GM12878 (cell line): Measurements from ENCODE around the gene RRAGD. TPM values are rescaled to one million over a fixed set of nuclear protein-coding genes. Genes with fewer than 3 reads are reported as not detected.

ENCODE experiments used
- ATAC-seq: fragments of 200-7000 bp; cut with Tn5 transposase; 3 replicates; pipeline ENCODE4 v1.9.1; 2020; ENCODE audit warnings: mild to moderate bottlenecking, moderate library complexity
- BruUV-seq: library from RNA; stranded (reverse); fragments of 400-500 nt; replicated peaks from 2 replicates; lab custom pipeline; 2021; lab: Mats Ljungman, UMichigan
- CTCF ChIA-PET: fragments of 300-600 bp; sonication (Branson Sonifier 250); formaldehyde crosslinking; extraction: SDS; loops from one replicate; lab custom pipeline; 2021; ENCODE audit warnings: inconsistent platforms; lab: Yijun Ruan, JAX
- POLR2A ChIA-PET: fragments of 350-600 bp; formaldehyde crosslinking; extraction: SDS; loops from one replicate; lab custom pipeline; 2021; ENCODE audit warnings: inconsistent platforms; lab: Charles Lee
- RAD21 ChIA-PET: fragments of 300-600 bp; sonication (Branson Sonifier 250); formaldehyde crosslinking; loops from one replicate; lab custom pipeline; 2023; ENCODE audit warnings: antibody characterized with exemption; ENCODE audit not compliant: unreplicated experiment; lab: Charles Lee
- SMC1A ChIA-PET: fragments of 300-600 bp; sonication (Branson Sonifier 250); formaldehyde crosslinking; loops from one replicate; lab custom pipeline; 2023; ENCODE audit not compliant: unreplicated experiment, uncharacterized antibody; lab: Charles Lee
- DNase-seq: peaks from one replicate; pipeline ENCODE4 v3.0.0-alpha.2; 2011; ENCODE audit warnings: low read depth, low spot score
- FAIRE-seq: peaks from 3 replicates; lab custom pipeline; 2011; peaks lifted over from hg19 to GRCh38; lab: Jason Lieb, UNC
- H2AFZ ChIP-seq: 2 replicates; pipeline ENCODE4 v1.6.0; 2011; ENCODE audit warnings: low read depth, low read length, control low read depth; ENCODE audit not compliant: control insufficient read depth
- H3K27ac ChIP-seq: 2 replicates; pipeline ENCODE4 v1.5.1; 2011; ENCODE audit warnings: control low read depth; ENCODE audit not compliant: control insufficient read depth, insufficient read depth
- H3K27me3 ChIP-seq, 2 experiments: replicated peaks in 1 of 2; 2 replicates each; pipeline versions ENCODE4 v1.6.0 to v1.6.1; 2011; ENCODE audit warnings: low read length in 1 of 2; ENCODE audit not compliant: control insufficient read depth in 2 of 2, insufficient read depth in 2 of 2
- H3K36me3 ChIP-seq, 2 experiments: 2 replicates each; pipeline ENCODE4 v1.5.1; 2011; ENCODE audit warnings: low read length in 1 of 2; ENCODE audit not compliant: control insufficient read depth in 2 of 2, insufficient read depth in 2 of 2
- H3K4me1 ChIP-seq: 2 replicates; pipeline ENCODE4 v1.6.1; 2011; ENCODE audit warnings: mild to moderate bottlenecking, low read length, moderate library complexity, mixed read lengths; ENCODE audit not compliant: control insufficient read depth, insufficient read depth
- H3K4me2 ChIP-seq: 2 replicates; pipeline ENCODE4 v1.6.0; 2011; ENCODE audit warnings: control low read depth; ENCODE audit not compliant: control insufficient read depth, insufficient read depth
- H3K4me3 ChIP-seq: fragments of 200-600 bp; sonication (generic); 2 replicates; pipeline ENCODE4 v1.5.1; 2016
- H3K79me2 ChIP-seq: 2 replicates; pipeline ENCODE4 v1.6.0; 2011; ENCODE audit warnings: low read length; ENCODE audit not compliant: control insufficient read depth, insufficient read depth
- H3K9ac ChIP-seq: 2 replicates; pipeline ENCODE4 v1.8.0; 2011; ENCODE audit warnings: low read length, control low read depth, mixed read lengths; ENCODE audit not compliant: control insufficient read depth, insufficient read depth
- H3K9me3 ChIP-seq: replicated peaks from 3 replicates; pipeline ENCODE4 v1.5.1; 2011; ENCODE audit warnings: mild to moderate bottlenecking, low read length; ENCODE audit not compliant: control insufficient read depth, insufficient read depth
- H4K20me1 ChIP-seq: 2 replicates; pipeline ENCODE4 v1.6.0; 2011; ENCODE audit not compliant: control insufficient read depth, insufficient read depth
- CBX3 ChIP-seq: fragments of 200-600 bp; sonication (generic); IDR thresholded peaks from 2 replicates; pipeline ENCODE4 v1.6.1; 2016; ENCODE audit warnings: low read depth, borderline replicate concordance
- CEBPZ ChIP-seq: fragments of 150-350 bp; IDR thresholded peaks from 2 replicates; pipeline ENCODE4 v1.6.1; 2016; ENCODE audit warnings: low read depth, low read length
- DPF2 ChIP-seq: fragments of 450-650 bp; IDR thresholded peaks from 2 replicates; pipeline ENCODE4 v1.6.1; 2017; ENCODE audit warnings: mild to moderate bottlenecking
- GABPA ChIP-seq: IDR thresholded peaks from 2 replicates; pipeline ENCODE4 v1.6.1; 2014; ENCODE audit warnings: antibody characterized with exemption, low read depth, mild to moderate bottlenecking, inconsistent platforms
- GATAD2B ChIP-seq: fragments of 450-650 bp; conservative IDR thresholded peaks from 2 replicates; pipeline ENCODE4 v1.6.1; 2017; ENCODE audit warnings: low read depth, mild to moderate bottlenecking, moderate library complexity
- IKZF1 ChIP-seq: fragments of 450-650 bp; conservative IDR thresholded peaks from 2 replicates; pipeline ENCODE4 v1.6.1; 2017; ENCODE audit warnings: antibody characterized with exemption, mild to moderate bottlenecking
- IRF3 ChIP-seq: fragments of 450-650 bp; IDR thresholded peaks from 2 replicates; pipeline ENCODE4 v1.6.1; 2014; ENCODE audit warnings: mild to moderate bottlenecking
- PAX5 ChIP-seq: IDR thresholded peaks from 2 replicates; pipeline ENCODE4 v1.6.1; 2011; ENCODE audit warnings: low read depth, low read length, borderline replicate concordance
- RB1 ChIP-seq: fragments of 450-650 bp; formaldehyde crosslinking; IDR thresholded peaks from 2 replicates; pipeline ENCODE4 v1.6.1; 2017; ENCODE audit warnings: mild to moderate bottlenecking, borderline replicate concordance
- RBBP5 ChIP-seq: fragments of 200-600 bp; sonication (generic); conservative IDR thresholded peaks from 2 replicates; pipeline ENCODE4 v1.6.1; 2016
- SRF ChIP-seq, 2 experiments: IDR thresholded peaks; 2 replicates each; pipeline ENCODE4 v1.6.1; 2011; ENCODE audit warnings: low read depth in 2 of 2, low read length in 2 of 2, mild to moderate bottlenecking in 1 of 2, moderate library complexity in 1 of 2
- TBL1XR1 ChIP-seq: IDR thresholded peaks from 2 replicates; pipeline ENCODE4 v1.6.1; 2012; ENCODE audit warnings: low read depth, low read length, improper control_type of control experiment
- ZNF207 ChIP-seq: fragments of 450-650 bp; IDR thresholded peaks from 2 replicates; pipeline ENCODE4 v1.6.1; 2014; ENCODE audit warnings: antibody characterized with exemption, mild to moderate bottlenecking, borderline replicate concordance
- WGBS: methylation state at CpG from one replicate; pipeline ENCODE4 v1.1.6; 2016; ENCODE audit warnings: low lambda C conversion rate; ENCODE audit not compliant: insufficient replicate concordance, insufficient coverage; ENCODE audit errors: missing lambda C conversion rate; 5-methylcytosine and 5-hydroxymethylcytosine counted together
- in situ Hi-C: fragments of 300-500 bp; cut with MboI; formaldehyde crosslinking; loops from 9 replicates; pipeline ENCODE4 v1.14.3; 2018; ENCODE audit warnings: mixed read lengths
- intact Hi-C: fragments of 100-400 bp; cut with micrococcal nuclease; formaldehyde crosslinking; loops from one replicate; pipeline ENCODE4 v1.14.2; 2022; ENCODE audit not compliant: unreplicated experiment
- polyA plus RNA-seq, 11 experiments: library from polyadenylated mRNA; depleted of rRNA in 4 of 11; unstranded in 6 of 11; stranded (reverse) in 5 of 11; fragments of >200 nt; fragmentation: Nextera tagmentation in 4 of 11; fragmentation: Illumina TruSeq in 1 of 11; extraction: Ambion mirVana in 4 of 11; extraction: Trizol in 1 of 11; gene quantifications; 1 replicate in 1 of 11; 2 replicates in 10 of 11; pipeline versions ENCODE4 v1.2.1 to v1.2.3, GENCODE V29; 2011 to 2016; ENCODE audit warnings: inconsistent platforms in 2 of 11, missing spikeins in 2 of 11, low read depth in 1 of 11
- total RNA-seq, 4 experiments: library from RNA; depleted of rRNA in 3 of 4; stranded (reverse); fragments of >200 nt in 3 of 4; fragmentation: Illumina TruSeq in 1 of 4; extraction: Trizol in 1 of 4; gene quantifications; 2 replicates each; pipeline versions ENCODE4 v1.2.1 to v1.2.3, GENCODE V29; 2013 to 2021

The RRAGD gene
- total and polyA plus RNA-seq, 10 of the 15 experiments (the other 5 are each of a cell fraction or from before 2014, with no cell fraction given): 4.6 to 17.4 (median 8.5) TPM

GRCh38 chr6:89324304-89324703 is 87.8 kb downstream of the RRAGD start:
- FAIRE-seq (no peak), ATAC-seq (no peak), DNase-seq (no peak)
- no peak overlapping the region for H3K9ac ChIP-seq
- H3K4me3 ChIP-seq: no peak overlapping the region
- POLR2A ChIA-PET: interaction anchor here (0.6 to 1.1 kb wide), 2 partner anchors 24 to 361 kb away, joined by 3 to 6 read pairs; partner anchors contain the start of gene RNGTT
- intact Hi-C loops: no loop called here
- in situ Hi-C loops: no loop called here
- no peak overlapping the region for H2AFZ ChIP-seq
- H4K20me1 ChIP-seq: no peaks in the 10 kb centered on the region
- CTCF ChIA-PET: interaction anchor here (0.6 to 1.0 kb wide), 2 partner anchors 15 to 43 kb away, joined by 3 read pairs; no protein-coding TSS in a partner anchor
- H3K9me3 ChIP-seq: no peaks in the 10 kb centered on the region; the same call in 1 of the 3 replicates
- 100% methylated on average over 3 of the region's 3 CpGs for WGBS
- H3K79me2 ChIP-seq: no peaks in the 10 kb centered on the region
- SMC1A ChIA-PET: interaction anchor here (1.8 to 2.6 kb wide), 2 partner anchors 23 to 43 kb away, joined by 4 to 10 read pairs; no protein-coding TSS in a partner anchor
- no peak overlapping the region for H3K4me2 ChIP-seq
- H3K4me1 ChIP-seq: peaks cover 8% of the 10 kb centered on the region
- BruUV-seq: no TSS peak
- RAD21 ChIA-PET: interaction anchor here (0.5 kb wide), 1 partner anchor 42 kb away, joined by 3 read pairs; no protein-coding TSS in a partner anchor
- no peak for TF ChIP-seq GATAD2B
- no peak for TF ChIP-seq GABPA
- H3K27ac ChIP-seq: no peak overlapping the region
- peaks cover 4 to 26% of the 10 kb centered on the region in 2 experiments for H3K36me3 ChIP-seq
- no peaks in the 10 kb centered on the region for H3K27me3 ChIP-seq

DNA sequence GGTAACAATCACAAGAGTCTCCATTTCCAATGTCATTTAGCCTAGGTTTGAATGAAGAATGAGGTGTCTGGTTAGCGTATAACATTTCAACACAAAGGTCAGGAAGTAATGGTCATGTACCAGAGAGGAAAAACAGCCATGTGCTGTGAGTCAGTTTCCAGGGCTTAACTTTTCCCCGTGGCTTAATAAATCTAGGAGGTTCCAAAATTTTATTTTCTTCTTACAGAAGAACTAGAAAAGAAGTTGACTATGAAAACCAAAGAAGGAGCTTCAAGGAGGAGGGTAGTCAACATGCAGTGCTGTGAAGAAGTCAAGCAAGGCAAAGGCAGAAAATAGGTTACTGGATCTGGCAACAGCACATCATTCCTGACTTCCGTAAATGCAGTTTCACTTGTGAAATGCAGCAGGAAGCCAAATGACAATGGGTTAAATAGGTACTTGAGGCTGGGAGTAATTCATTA is 88.5 kb downstream of the RRAGD start:
- ChIA-PET RAD21 (interaction anchor here (0.5 kb wide), 1 partner anchor 43 kb away, joined by 3 read pairs; no protein-coding TSS in a partner anchor), SMC1A (interaction anchor here (1.0 to 2.6 kb wide), 3 partner anchors 24 to 48 kb away, joined by 4 to 10 read pairs (median 4); no protein-coding TSS in a partner anchor), POLR2A (no interaction called here), CTCF (interaction anchor here (0.6 to 1.5 kb wide), 3 partner anchors 15 to 44 kb away, joined by 3 to 6 read pairs (median 3); no protein-coding TSS in a partner anchor)
- Histone ChIP-seq H3K27me3 (no peaks in the 10 kb centered on the region), H3K4me3 (no peak overlapping the region), H3K36me3 (peaks cover 4 to 20% of the 10 kb centered on the region in 2 experiments), H4K20me1 (no peaks in the 10 kb centered on the region), H3K4me2 (no peak overlapping the region), H3K27ac (no peak overlapping the region), H3K79me2 (no peaks in the 10 kb centered on the region), H2AFZ (no peak overlapping the region), H3K9ac (no peak overlapping the region), H3K4me1 (peaks cover 8% of the 10 kb centered on the region), H3K9me3 (no peaks in the 10 kb centered on the region; the same call in 1 of the 3 replicates)
- WGBS: 100% methylated on average over 3 of the region's 3 CpGs
- FAIRE-seq: no peak
- in situ Hi-C loops: no loop called here
- no TSS peak for BruUV-seq
- intact Hi-C loops: no loop called here
- no peak for ATAC-seq
- DNase-seq: no peak
- TF ChIP-seq ZNF207 (no peak), CEBPZ (no peak), RB1 (no peak), SRF (IDR thresholded peaks at IDR 0.05; ENCODE audit: low read depth in 2 of 2, low read length in 2 of 2) (no peak), RBBP5 (no peak), TBL1XR1 (no peak), IKZF1 (no peak), CBX3 (no peak), DPF2 (no peak), PAX5 (no peak), IRF3 (no peak)
